ENCODE measurements around the gene TUBD1.

The TUBD1 gene

DNA sequence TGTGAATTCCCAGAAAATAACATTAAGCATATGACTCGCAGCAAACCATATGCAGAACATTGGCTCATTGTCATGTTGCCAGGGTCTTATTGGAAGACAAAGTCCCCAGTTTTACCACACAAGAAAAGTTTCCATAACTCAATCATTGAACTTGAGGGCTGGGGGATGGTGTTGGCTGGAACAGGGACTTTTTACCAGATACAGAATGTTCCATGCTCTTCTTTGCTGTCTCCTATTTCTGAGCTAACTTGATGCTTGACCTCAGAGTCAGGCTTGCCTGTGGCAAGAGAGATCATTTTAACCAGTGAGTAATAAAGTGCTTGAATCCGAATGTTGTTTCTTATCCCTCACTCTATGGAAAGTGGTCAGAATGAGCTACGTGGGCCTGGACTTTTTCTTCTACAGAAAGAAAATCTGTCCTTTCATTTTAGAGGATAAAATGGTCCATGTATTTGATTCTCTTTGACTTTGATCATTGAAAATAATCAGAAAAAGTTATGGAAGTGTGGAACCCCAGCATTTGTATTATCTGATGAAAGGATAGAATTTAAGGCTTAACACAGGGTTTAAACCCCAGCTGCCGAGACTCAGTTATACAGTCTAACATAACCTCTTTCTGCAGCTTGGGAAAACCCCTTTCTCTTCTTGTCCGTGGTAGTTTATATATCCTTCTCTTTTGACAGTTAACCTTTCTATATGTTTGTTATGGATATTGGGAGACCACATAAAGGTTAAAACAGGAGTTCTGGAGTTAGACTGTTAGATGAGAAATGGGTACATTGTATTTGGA, 67.0 kb downstream of the TUBD1 start:
- DNase-seq = no peak

GRCh38 chr17:59815965-59816364, 76.8 kb downstream of the TUBD1 start:
- no peak for DNase-seq

- no peak for DNase-seq
Observed at GRCh38 chr17:59814685-59815084, 78.1 kb downstream of the TUBD1 start.

GRCh38 chr17:59814276-59814675, 78.5 kb downstream of the TUBD1 start:
- no peak for DNase-seq

- no peak for DNase-seq
Observed at GRCh38 chr17:59812139-59812538, 80.6 kb downstream of the TUBD1 start.

DNA sequence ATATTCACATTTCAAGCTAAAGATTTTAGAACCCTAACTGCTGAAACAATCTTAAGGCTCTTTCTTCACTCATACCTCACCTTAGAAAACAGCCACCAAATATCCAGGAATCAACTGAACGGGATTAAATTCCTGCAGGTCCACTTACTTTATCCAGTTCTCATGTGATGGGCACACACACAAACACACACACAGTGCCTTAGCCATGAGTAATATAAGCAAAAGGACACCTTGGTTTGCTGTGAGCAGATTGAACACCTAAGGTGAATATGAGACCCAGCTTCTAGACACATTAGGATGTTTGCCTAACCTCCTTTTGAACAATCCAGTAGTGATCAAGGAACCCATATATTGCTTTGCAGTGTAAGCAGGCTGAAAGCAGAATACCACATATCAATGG, 81.5 kb downstream of the TUBD1 start:
- DNase-seq = no peak

DNA sequence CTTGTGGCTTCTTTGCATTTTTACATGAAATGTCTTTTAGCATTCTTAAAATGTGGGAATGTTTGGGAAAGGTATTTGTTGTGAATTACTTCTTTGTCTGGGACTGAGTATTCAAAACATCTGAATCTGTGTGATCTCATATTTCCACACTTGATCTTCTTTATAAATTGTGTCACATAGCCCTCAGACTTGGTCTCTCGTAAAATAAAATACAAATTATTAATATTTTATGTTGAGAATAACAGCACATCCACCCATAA, 81.9 kb downstream of the TUBD1 start:
- no peak for DNase-seq
